Medulla oblongata (tissue), 1 donor: ENCODE measurements around the gene ASB2.

ENCODE experiments used
- DNase-seq: peaks from one replicate; pipeline ENCODE4 v3.0.0-alpha.2; 2015; ENCODE audit errors: extremely low spot score

ASB2 gene

DNA sequence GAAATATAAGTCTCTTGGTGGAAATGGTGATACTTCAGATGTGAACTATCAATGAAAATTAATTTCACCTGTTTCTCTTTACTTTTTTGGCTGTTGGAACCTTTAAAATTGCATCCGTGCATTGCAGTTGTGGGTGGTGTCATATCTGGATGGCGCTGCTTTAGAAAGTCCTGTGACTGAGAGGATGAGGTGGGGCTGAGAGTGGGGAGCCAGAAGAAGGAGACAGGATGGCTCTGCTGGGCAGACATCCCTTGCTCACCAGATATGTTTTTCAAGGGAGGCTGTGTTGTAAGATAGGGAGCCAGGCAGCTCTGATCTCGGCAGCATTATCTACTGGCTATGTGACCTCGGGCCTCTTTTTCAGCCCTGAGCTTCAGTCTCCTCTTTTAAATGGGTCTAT is 12.7 kb downstream of the ASB2 start:
- no peak for DNase-seq

DNA sequence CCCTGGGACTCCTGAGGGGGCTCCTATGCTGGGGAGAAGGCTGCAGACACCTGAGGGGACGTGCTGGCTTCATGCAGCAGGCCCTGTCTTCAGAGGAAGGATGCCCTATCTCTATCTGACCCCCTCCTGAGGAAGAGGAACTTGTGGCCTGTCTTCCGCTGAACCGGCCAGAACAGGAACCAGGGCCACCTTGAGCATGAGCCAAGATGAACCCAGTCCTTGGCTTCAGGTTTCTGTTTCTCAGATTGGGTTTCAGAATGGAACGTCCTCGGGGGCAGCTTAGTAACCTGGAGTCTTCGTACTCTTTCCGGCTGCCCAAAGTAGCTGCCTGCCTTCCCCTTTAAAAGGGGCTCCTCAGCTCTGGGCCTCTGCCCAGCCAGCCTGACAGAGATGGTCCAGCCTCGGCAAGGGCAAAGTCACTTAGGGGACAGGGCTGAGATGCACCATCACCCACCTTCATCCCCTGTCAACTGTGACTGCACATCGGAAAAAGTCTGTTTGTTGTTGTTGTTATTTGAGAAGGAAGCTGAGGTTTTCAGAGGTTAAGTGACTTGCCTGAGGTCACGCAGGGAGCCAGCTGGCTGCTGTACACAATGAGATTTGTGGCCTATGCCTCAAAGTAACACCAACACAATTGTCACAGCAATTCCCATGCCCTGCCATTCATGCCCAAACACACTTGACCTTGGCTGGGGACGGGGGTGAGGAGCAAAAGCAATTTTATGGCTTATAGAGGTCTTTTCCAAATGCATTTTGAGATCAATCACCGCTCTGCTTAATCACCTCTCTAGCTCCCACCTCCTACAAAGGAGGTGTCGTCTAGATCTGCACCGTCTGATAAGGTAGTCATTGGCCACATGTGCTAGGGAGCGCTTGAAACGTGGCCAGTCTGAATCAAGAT is 13.4 kb downstream of the ASB2 start:
- DNase-seq: peak; percentile 71

DNA sequence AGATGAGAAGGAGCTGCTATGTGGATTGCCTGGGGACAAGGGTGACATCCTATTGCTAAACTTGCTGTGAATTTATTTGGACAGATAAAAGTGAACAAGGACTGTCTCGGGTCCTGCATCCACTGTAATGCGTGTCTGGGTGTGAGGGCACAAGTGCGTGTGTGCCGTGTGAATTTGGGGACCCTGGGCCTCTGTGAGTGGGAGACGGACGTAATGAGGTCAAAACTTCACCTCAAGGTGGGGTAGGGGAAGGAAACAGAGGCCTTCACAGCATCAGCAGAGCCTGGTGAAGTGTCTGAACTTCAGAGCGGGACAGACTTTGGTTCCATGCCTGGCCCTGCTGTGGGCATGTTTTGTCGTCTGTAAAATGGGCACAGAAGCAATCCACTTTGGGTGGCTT is 14.8 kb downstream of the ASB2 start:
- no peak for DNase-seq

DNA sequence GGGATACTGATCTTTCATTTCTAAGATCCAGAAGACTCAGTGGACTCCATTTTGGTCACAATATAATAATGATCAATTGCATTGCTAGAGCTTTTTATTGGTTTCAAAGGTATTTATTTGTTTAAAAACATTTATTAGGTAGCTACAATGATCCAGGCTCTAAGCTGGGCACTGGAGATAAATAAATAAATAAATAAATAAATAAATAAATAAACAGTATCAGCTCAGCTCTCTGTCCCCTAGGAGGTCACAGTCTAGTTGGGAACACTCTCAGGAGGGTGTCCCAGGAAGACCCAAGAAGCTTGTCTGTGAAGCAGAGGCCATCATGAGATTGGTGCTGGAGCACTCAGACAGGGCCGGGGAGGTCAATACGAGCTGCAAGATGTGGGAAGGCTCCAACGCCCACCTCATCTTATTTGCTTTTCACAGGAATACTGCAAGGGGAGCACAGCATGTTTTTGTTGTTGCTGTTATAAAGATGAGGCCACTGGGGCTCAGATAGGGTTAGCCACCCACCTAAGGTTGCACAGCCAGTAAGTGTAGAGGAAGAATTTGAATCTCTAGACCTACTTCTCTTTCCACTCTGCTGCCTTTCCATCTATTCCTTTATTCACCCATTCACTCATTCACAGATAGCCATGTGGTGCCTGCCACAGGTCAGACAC is 15.5 kb downstream of the ASB2 start:
- no peak for DNase-seq

GRCh38 chr14:93960108-93960475 is 16.3 kb downstream of the ASB2 start:
- DNase-seq: no peak

- peak; percentile 35 for DNase-seq
Observed at GRCh38 chr14:93959239-93960107, 16.9 kb downstream of the ASB2 start.

GRCh38 chr14:93958567-93959238 is 17.7 kb downstream of the ASB2 start:
- DNase-seq: no peak

- DNase-seq: no peak
Observed at GRCh38 chr14:93957751-93958566, 18.4 kb downstream of the ASB2 start.

- no peak for DNase-seq
Observed at GRCh38 chr14:93957333-93957710, 19.0 kb downstream of the ASB2 start.

DNA sequence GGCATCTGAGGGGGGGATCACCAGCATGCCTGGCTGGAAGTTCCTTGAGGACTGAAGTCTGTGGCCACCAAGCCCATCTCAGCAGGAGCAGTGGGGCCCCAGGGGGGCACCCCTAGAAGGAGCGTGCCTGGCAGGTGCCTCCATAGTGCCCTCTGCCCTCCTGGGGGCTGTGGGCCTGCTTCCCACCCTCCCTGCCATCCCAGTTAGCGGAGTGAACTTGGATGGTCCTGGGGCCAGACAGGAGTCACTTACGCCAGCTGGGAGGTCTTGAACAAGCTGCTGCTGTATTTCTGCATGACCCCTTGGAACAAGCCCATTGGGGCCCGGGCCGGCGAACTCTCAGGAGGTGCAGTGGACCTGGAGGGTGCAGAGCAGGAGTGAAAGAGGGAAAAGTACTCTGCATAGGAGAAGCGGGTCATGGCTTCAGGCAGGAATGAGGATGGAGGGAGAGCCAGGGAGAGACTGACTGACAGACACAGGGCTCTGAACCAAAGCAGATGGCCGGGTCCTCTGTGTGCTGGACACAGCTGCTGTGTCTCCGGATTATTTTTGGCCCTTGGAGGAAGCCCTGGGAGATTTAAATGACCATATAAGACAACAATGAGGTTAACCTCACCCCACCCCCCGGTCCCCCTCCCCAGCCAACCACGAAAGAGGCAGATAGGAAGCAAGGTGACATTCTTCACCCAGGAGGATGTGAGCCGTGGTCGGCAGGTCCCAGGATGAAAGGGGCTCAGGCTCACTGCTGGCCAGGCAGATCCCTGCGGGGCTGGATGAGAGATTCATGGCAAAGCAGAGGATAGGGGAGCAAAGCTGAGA is 19.6 kb downstream of the ASB2 start:
- DNase-seq: no peak

GRCh38 chr14:93955850-93956481 is 20.4 kb downstream of the ASB2 start:
- no peak for DNase-seq

- peak; percentile 55 for DNase-seq
Observed at GRCh38 chr14:93954900-93955849, 21.2 kb downstream of the ASB2 start.

GRCh38 chr14:93954516-93954830 is 21.9 kb downstream of the ASB2 start:
- DNase-seq: no peak

DNA sequence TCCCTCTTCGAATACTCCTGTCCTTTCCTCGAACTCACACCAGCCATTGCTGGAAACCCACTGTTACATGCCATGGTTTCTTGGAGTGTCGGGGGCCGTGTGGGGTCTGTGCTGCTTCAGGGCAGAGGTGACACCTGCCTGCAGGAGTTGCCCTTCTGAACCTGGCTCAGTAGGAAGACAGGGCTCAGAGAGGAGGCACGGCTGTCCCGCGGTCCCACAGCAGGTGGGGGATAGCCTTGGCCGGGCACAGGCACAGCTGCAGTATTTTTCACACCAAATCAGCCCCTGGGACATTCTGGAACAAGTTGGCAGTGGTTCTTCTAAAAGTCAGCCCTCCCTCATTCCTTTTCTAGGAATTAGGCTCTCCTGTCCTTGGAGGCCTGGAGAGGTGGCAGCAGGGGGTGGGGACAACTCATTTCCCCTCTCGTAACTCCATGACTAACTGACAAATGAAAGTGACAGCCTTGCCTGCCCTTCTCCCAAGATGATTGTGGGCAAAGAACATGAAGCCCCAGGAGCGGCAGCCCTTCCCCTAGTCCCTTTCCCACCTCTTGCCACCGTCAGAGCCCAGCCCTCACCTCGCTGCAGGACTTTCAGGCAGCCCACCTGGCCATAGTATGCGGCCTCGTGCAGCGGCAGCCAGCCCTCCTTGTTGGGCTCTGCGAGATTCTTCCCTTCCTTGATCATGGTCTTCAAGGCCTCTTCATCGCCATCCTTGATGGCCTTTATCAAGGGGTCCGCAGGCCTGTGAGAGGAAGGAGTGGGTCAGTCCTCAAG is 22.4 kb downstream of the ASB2 start:
- no peak for DNase-seq

DNA sequence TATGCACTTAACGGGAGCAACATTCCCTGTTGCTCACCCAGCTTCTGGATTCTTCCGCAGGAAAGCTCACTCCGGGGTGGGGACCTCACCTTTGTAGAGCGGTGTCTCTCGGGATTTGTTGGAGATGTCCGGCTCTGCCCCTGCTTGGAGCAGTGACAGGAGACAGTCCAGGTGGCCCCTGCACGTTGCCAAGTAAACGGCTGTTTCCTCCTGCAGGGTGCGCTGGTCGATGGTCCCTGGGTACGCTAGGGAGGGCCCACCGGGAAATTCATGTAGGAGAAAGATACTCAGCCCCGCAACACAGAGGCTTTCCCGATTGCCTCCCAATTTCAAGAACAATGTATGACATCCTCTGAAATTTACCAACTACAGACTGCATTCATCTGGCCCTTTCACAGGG is 23.1 kb downstream of the ASB2 start:
- DNase-seq: no peak

DNA sequence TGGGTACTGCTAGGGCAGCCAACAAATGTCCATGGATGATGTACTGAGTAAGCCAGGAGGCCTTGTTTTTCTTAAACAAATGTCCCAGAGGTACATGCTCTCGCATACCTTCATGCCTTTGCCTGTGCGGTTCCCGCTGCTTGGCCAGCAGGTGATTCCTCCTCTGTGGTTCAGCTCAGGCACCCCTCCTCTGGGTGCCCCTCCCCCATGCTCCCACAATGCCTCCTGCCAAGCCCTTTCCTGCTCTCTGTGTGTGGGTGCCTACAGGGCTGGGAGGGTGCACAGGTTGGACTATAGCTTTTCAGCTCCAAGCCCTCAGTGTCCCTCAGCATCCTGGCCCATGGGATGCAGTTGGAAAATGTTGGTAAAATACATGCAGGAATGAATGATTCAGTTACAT is 23.5 kb downstream of the ASB2 start:
- DNase-seq: no peak

- DNase-seq: no peak
Observed at GRCh38 chr14:93951635-93952540, 24.5 kb downstream of the ASB2 start.
